ENCODE data around the gene PITPNM3.
A peak's percentile ranks its signal among the peaks of the same experiment; 100 is the strongest.

PITPNM3 gene

GRCh38 chr17:6462692-6463091 lies 93.7 kb downstream of the PITPNM3 start:
- no peak for DNase-seq (ENCODE audit: low read depth in 2 of 2)

- DNase-seq (ENCODE audit: low read depth in 2 of 2) = peak in 1 of 2 donors; percentile 14
These were observed 94.4 kb downstream of the PITPNM3 start for GRCh38 chr17:6461792-6462524.

GRCh38 chr17:6461246-6461645 lies 95.1 kb downstream of the PITPNM3 start:
- DNase-seq (ENCODE audit: low read depth in 2 of 2) = no peak

- no peak for DNase-seq (ENCODE audit: low read depth in 2 of 2)
These were observed 95.7 kb downstream of the PITPNM3 start for GRCh38 chr17:6460531-6461161.

- no peak for DNase-seq (ENCODE audit: low read depth in 2 of 2)
These were observed 97.8 kb downstream of the PITPNM3 start for GRCh38 chr17:6458460-6458950.

- no peak for DNase-seq (ENCODE audit: low read depth in 2 of 2)
These were observed 98.5 kb downstream of the PITPNM3 start for GRCh38 chr17:6457688-6458459.

- DNase-seq (ENCODE audit: low read depth in 2 of 2) = no peak
These were observed 99.3 kb downstream of the PITPNM3 start for GRCh38 chr17:6456914-6457687.

GRCh38 chr17:6456321-6456720 lies 100.0 kb downstream of the PITPNM3 start:
- no peak for DNase-seq (ENCODE audit: low read depth in 2 of 2)

GRCh38 chr17:6455321-6455705 lies 101.0 kb downstream of the PITPNM3 start:
- no peak for DNase-seq (ENCODE audit: low read depth in 2 of 2)

- DNase-seq (ENCODE audit: low read depth in 2 of 2) = no peak
These were observed 101.6 kb downstream of the PITPNM3 start for GRCh38 chr17:6454495-6455320.

- DNase-seq (ENCODE audit: low read depth in 2 of 2) = no peak
These were observed 102.9 kb downstream of the PITPNM3 start for GRCh38 chr17:6453279-6454024.

- DNase-seq (ENCODE audit: low read depth in 2 of 2) = no peak
These were observed 103.7 kb downstream of the PITPNM3 start for GRCh38 chr17:6452471-6453266.

- no peak for DNase-seq (ENCODE audit: low read depth in 2 of 2)
These were observed 105.2 kb downstream of the PITPNM3 start for GRCh38 chr17:6450926-6451832.

GRCh38 chr17:6449307-6449706 lies 107.0 kb downstream of the PITPNM3 start:
- no peak for DNase-seq (ENCODE audit: low read depth in 2 of 2)

GRCh38 chr17:6448473-6448872 lies 107.9 kb downstream of the PITPNM3 start:
- no peak for DNase-seq (ENCODE audit: low read depth in 2 of 2)

- DNase-seq (ENCODE audit: low read depth in 2 of 2) = no peak
These were observed 109.7 kb downstream of the PITPNM3 start for GRCh38 chr17:6446516-6447100.

- DNase-seq (ENCODE audit: low read depth in 2 of 2) = no peak
These were observed 111.6 kb downstream of the PITPNM3 start for GRCh38 chr17:6444571-6445335.

All from stimulated activated CD8-positive, alpha-beta memory T cell treated with anti-CD3 and anti-CD28 coated beads, Interleukin-15, amount 100 ng/mL, for 48 hours (primary cell).